Measurements from ENCODE around the gene ARSB.
A peak's percentile ranks its signal among the peaks of the same experiment; 100 is the strongest.

ARSB gene

DNA sequence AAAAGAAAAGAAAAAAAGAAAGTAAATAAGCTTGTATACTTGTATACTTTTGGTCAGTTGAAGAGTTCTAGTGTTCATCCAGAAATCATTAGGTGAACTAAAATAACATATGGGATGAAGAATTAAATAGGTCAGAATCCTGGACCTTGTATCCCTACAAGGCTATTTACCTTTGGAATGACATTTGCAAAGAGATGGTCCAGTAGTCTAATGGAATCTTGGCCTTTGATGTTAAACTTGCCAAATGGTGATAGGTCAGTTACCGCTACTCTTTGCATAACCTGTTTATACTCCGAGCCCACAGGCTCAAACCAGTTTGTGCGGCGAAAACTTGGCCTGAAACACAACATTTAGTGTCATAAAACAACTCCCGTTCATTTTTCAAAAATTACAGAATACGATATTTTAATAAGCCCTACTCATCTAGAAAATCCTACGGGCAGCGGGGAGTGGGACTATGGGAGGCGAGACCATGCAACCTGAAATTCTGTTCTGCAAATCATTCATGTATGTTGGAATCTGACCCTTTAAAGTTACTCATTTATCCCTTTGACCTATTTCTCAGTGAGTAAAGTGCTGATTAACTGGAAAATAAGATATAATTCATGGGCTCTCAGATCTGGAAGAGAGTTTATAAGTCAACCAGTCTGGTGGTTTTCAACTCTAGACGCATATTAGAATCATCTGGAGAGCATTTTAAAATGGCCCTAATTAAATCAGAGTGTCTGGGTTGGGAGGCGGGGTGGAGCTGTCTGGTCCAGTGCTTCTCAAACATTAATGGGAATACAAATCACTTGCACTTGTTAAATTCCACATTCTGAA is 45.8 kb upstream of the ARSB start:
- no peak overlapping the region for H2AFZ ChIP-seq (ENCODE audit: low read depth, low read length)
- no peak overlapping the region for H3K4me2 ChIP-seq (ENCODE audit: low read length)
- no peak overlapping the region for H3K27ac ChIP-seq (ENCODE audit: low read length)

DNA sequence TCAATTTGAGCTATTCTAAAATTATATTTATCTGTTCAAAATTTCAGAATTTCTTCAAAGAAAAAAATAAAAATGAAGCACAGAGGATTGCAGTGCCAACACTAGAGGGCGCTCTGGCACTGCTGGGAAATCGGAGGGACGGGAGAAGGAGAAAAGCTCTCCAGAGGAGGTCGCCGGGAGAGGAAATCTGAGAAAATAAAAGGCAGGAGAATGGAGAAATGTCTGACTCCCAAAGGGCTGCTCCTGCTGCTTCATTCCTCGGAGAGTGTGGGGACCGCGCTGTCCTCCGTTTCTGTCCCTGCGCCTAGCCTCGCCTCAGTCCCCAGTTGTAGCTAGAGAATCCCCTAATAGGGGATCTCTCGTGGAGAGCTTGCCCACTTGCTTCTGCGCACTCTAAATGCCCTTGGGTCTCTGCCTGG is 40.0 kb upstream of the ARSB start:
- no peak overlapping the region for H2AFZ ChIP-seq (ENCODE audit: low read depth, low read length)
- peak overlapping the region; percentile 41 for H3K4me2 ChIP-seq (ENCODE audit: low read length)

More for the DNA sequence above, 45.8 kb upstream of the ARSB start:
- no peak overlapping the region for H3K9ac ChIP-seq (ENCODE audit: low read length)
- H3K4me1 ChIP-seq (ENCODE audit: low read length): no peaks in the 10 kb centered on the region
- no peak overlapping the region for H3K4me3 ChIP-seq (ENCODE audit: low read length)
- TF ChIP-seq, protein P1, sequence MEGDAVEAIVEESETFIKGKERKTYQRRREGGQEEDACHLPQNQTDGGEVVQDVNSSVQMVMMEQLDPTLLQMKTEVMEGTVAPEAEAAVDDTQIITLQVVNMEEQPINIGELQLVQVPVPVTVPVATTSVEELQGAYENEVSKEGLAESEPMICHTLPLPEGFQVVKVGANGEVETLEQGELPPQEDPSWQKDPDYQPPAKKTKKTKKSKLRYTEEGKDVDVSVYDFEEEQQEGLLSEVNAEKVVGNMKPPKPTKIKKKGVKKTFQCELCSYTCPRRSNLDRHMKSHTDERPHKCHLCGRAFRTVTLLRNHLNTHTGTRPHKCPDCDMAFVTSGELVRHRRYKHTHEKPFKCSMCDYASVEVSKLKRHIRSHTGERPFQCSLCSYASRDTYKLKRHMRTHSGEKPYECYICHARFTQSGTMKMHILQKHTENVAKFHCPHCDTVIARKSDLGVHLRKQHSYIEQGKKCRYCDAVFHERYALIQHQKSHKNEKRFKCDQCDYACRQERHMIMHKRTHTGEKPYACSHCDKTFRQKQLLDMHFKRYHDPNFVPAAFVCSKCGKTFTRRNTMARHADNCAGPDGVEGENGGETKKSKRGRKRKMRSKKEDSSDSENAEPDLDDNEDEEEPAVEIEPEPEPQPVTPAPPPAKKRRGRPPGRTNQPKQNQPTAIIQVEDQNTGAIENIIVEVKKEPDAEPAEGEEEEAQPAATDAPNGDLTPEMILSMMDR (IDR thresholded peaks at IDR 0.05; ENCODE audit: low read depth, low read length): no peak
- no peak for TF ChIP-seq EZH2phosphoT487 (IDR thresholded peaks at IDR 0.05; ENCODE audit: low read depth)
- H3K36me3 ChIP-seq (replicated peaks; ENCODE audit: low read depth, low read length): no peaks in the 10 kb centered on the region
- no peaks in the 10 kb centered on the region for H3K9me3 ChIP-seq (ENCODE audit: insufficient read depth, low read length)
- H3K79me2 ChIP-seq (ENCODE audit: low read length): no peaks in the 10 kb centered on the region
- H3K27me3 ChIP-seq (ENCODE audit: low read depth, low read length): no peaks in the 10 kb centered on the region
- H4K20me1 ChIP-seq (ENCODE audit: insufficient read depth, low read length): no peaks in the 10 kb centered on the region

DNA sequence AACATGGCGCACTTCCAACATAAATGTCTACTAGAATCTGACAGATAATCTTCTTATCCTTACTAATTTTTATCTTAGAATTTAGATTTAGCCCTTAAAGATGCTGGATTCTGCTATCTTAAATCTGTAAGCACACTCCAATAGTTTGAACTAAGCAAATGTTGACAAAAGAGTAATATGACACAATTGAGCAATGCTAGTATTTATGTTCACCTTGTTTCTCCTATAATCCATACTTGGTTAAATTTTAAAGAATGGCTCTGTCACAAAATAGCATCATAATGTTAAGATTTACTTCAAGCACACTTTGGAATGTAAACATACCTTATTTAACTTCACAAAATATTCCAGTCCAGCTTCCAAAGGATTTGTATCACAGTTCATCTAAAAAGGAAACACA is 38.8 kb upstream of the ARSB start:
- no peak overlapping the region for H3K9ac ChIP-seq (ENCODE audit: low read length)
- no peak overlapping the region for H3K4me2 ChIP-seq (ENCODE audit: low read length)
- no peaks in the 10 kb centered on the region for H4K20me1 ChIP-seq (ENCODE audit: insufficient read depth, low read length)
- H3K4me3 ChIP-seq (ENCODE audit: low read length): no peak overlapping the region
- peaks cover 13% of the 10 kb centered on the region for H3K27me3 ChIP-seq (ENCODE audit: low read depth, low read length)
- no peaks in the 10 kb centered on the region for H3K9me3 ChIP-seq (ENCODE audit: insufficient read depth, low read length)
- H3K36me3 ChIP-seq (replicated peaks; ENCODE audit: low read depth, low read length): no peaks in the 10 kb centered on the region
- H3K79me2 ChIP-seq (ENCODE audit: low read length): no peaks in the 10 kb centered on the region
- TF ChIP-seq, protein P1 (IDR thresholded peaks at IDR 0.05; ENCODE audit: low read depth, low read length): no peak
- TF ChIP-seq EZH2phosphoT487 (IDR thresholded peaks at IDR 0.05; ENCODE audit: low read depth): no peak
- no peak overlapping the region for H2AFZ ChIP-seq (ENCODE audit: low read depth, low read length)
- peaks cover 15% of the 10 kb centered on the region for H3K4me1 ChIP-seq (ENCODE audit: low read length)
- H3K27ac ChIP-seq (ENCODE audit: low read length): no peak overlapping the region

More for the DNA sequence above, 40.0 kb upstream of the ARSB start:
- peaks cover 13% of the 10 kb centered on the region for H3K27me3 ChIP-seq (ENCODE audit: low read depth, low read length)
- no peaks in the 10 kb centered on the region for H3K79me2 ChIP-seq (ENCODE audit: low read length)
- no peaks in the 10 kb centered on the region for H3K36me3 ChIP-seq (replicated peaks; ENCODE audit: low read depth, low read length)
- H3K27ac ChIP-seq (ENCODE audit: low read length): no peak overlapping the region
- H3K4me3 ChIP-seq (ENCODE audit: low read length): 0 out of 2 replicates have a peak overlapping the region, but pooled peaks have one; percentile 29
- no peaks in the 10 kb centered on the region for H3K9me3 ChIP-seq (ENCODE audit: insufficient read depth, low read length)
- no peak overlapping the region for H3K9ac ChIP-seq (ENCODE audit: low read length)
- TF ChIP-seq EZH2phosphoT487 (IDR thresholded peaks at IDR 0.05; ENCODE audit: low read depth): no peak
- TF ChIP-seq, protein P1 (IDR thresholded peaks at IDR 0.05; ENCODE audit: low read depth, low read length): peak; percentile 80
- H4K20me1 ChIP-seq (ENCODE audit: insufficient read depth, low read length): no peaks in the 10 kb centered on the region
- H3K4me1 ChIP-seq (ENCODE audit: low read length): peaks cover 15% of the 10 kb centered on the region

DNA sequence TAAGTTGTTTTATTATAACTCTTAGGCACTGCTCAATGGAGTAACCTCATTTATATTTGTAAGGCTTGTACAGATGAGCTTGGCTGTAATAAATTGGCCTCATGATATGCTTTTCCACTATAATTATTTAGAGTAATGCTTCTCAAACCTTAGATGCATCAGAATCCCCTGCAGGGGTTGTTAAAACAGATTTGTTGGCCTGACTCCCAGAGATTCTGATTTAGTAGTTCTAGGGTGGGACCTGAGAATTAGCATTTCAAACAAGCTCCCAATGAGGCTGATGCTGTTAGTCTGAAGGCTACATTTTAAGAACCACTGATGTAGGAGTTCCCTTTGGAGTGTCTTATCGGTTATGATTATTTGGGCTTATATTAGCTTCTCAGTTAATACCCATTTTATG is 38.2 kb upstream of the ARSB start:
- Histone ChIP-seq H3K4me2 (ENCODE audit: low read length) (no peak overlapping the region), H3K36me3 (replicated peaks; ENCODE audit: low read depth, low read length) (no peaks in the 10 kb centered on the region), H3K4me1 (ENCODE audit: low read length) (peaks cover 15% of the 10 kb centered on the region), H4K20me1 (ENCODE audit: insufficient read depth, low read length) (no peaks in the 10 kb centered on the region), H3K27ac (ENCODE audit: low read length) (no peak overlapping the region), H3K4me3 (ENCODE audit: low read length) (no peak overlapping the region), H3K79me2 (ENCODE audit: low read length) (no peaks in the 10 kb centered on the region), H3K9me3 (ENCODE audit: insufficient read depth, low read length) (no peaks in the 10 kb centered on the region), H3K27me3 (ENCODE audit: low read depth, low read length) (peaks cover 13% of the 10 kb centered on the region), H2AFZ (ENCODE audit: low read depth, low read length) (no peak overlapping the region), H3K9ac (ENCODE audit: low read length) (no peak overlapping the region)
- TF ChIP-seq EZH2phosphoT487 (IDR thresholded peaks at IDR 0.05; ENCODE audit: low read depth): no peak
- TF ChIP-seq, protein P1 (IDR thresholded peaks at IDR 0.05; ENCODE audit: low read depth, low read length): no peak
